Panc1 (cell line): ENCODE measurements around the gene EED. TPM values are rescaled to one million over a fixed set of nuclear protein-coding genes. Genes with fewer than 3 reads are reported as not detected.

Source experiments
- ATAC-seq: fragments of 200-7000 bp; cut with Tn5 transposase; 2 replicates; pipeline ENCODE4 v1.9.1; 2020; ENCODE audit warnings: mild to moderate bottlenecking, moderate library complexity
- BruUV-seq: library from RNA; stranded (reverse); fragments of 400-500 nt; replicated peaks from 2 replicates; lab custom pipeline; 2021; lab: Mats Ljungman, UMichigan
- CTCF ChIA-PET: fragments of 300-600 bp; sonication (Branson Sonifier 250); formaldehyde crosslinking; loops from one replicate; lab custom pipeline; 2022; ENCODE audit warnings: antibody characterized with exemption; lab: Charles Lee
- POLR2A ChIA-PET: fragments of 300-600 bp; sonication (Branson Sonifier 250); formaldehyde crosslinking; loops from one replicate; lab custom pipeline; 2022; ENCODE audit warnings: antibody characterized with exemption; lab: Charles Lee
- DNase-seq: peaks from one replicate; pipeline ENCODE4 v3.0.0-alpha.2; 2010; ENCODE audit warnings: low read depth, low spot score
- H3K27ac ChIP-seq: 2 replicates; pipeline ENCODE4 v1.5.1; 2011; ENCODE audit warnings: mild to moderate bottlenecking, low read length, inconsistent platforms
- H3K27me3 ChIP-seq: fragments of 200-500 bp; sonication (Bioruptor generic); 2 replicates; pipeline ENCODE4 v1.6.0; 2014; ENCODE audit warnings: low read length, inconsistent platforms; ENCODE audit not compliant: control insufficient read depth, insufficient read depth
- H3K36me3 ChIP-seq: fragments of 200-500 bp; sonication (Bioruptor generic); 2 replicates; pipeline ENCODE4 v1.5.1; 2014; ENCODE audit warnings: inconsistent platforms, mild to moderate bottlenecking, low read length, moderate library complexity; ENCODE audit not compliant: control insufficient read depth, insufficient read depth
- H3K4me1 ChIP-seq: 2 replicates; pipeline ENCODE4 v1.5.1; 2011; ENCODE audit warnings: inconsistent platforms, mild to moderate bottlenecking, low read length, moderate library complexity; ENCODE audit not compliant: control insufficient read depth, insufficient read depth
- H3K4me3 ChIP-seq, 2 experiments: 2 replicates each; pipeline ENCODE4 v1.5.1; 2011 to 2012; ENCODE audit warnings: low read depth in 2 of 2, low read length in 2 of 2, mild to moderate bottlenecking in 2 of 2, inconsistent platforms in 1 of 2, moderate library complexity in 1 of 2
- H3K9me3 ChIP-seq: fragments of 200-500 bp; sonication (Bioruptor generic); 2 replicates; pipeline ENCODE4 v1.5.1; 2014; ENCODE audit warnings: low read depth, mild to moderate bottlenecking, inconsistent platforms, low read length, moderate library complexity; ENCODE audit not compliant: control insufficient read depth, insufficient read depth
- CTCF ChIP-seq: fragments of 450-650 bp; IDR thresholded peaks from 2 replicates; pipeline ENCODE4 v1.5.1; 2017; ENCODE audit warnings: mild to moderate bottlenecking
- POLR2AphosphoS5 ChIP-seq: IDR thresholded peaks from 2 replicates; pipeline ENCODE4 v1.6.1; 2012; ENCODE audit warnings: mild to moderate bottlenecking, low read depth, low read length, moderate library complexity
- REST ChIP-seq, 2 experiments: IDR thresholded peaks; 2 replicates each; pipeline ENCODE4 v1.6.1; 2011 to 2012; ENCODE audit warnings: low read depth in 2 of 2, control low read depth in 1 of 2, low read length in 1 of 2, mild to moderate bottlenecking in 1 of 2, moderate library complexity in 1 of 2; ENCODE audit not compliant: insufficient read depth in 1 of 2
- SIN3A ChIP-seq: IDR thresholded peaks from 2 replicates; pipeline ENCODE4 v1.6.1; 2012; ENCODE audit warnings: low read depth, mild to moderate bottlenecking, low read length, moderate library complexity, borderline replicate concordance; ENCODE audit not compliant: insufficient read depth
- TCF7L2 ChIP-seq: IDR thresholded peaks from 2 replicates; pipeline ENCODE4 v1.6.1; 2011; ENCODE audit warnings: mild to moderate bottlenecking, low read depth, low read length, inconsistent platforms
- in situ Hi-C: cut with HindIII; loops from 2 replicates; pipeline ENCODE4 v1.10.0; 2016; ENCODE audit warnings: low sequenced_read_pairs, low pct_unique_long_range_greater_than_20kb
- intact Hi-C: fragments of 100-400 bp; cut with micrococcal nuclease; formaldehyde crosslinking; loops from one replicate; pipeline ENCODE4 v1.10.0; 2022; ENCODE audit not compliant: unreplicated experiment
- total RNA-seq: library from RNA; stranded (reverse); gene quantifications from one replicate; pipeline ENCODE4 v1.2.1, GENCODE V29; 2021; ENCODE audit not compliant: unreplicated experiment

The EED gene
- total RNA-seq, 1 experiment from 2014 or later: 29.0 TPM

- Histone ChIP-seq H3K4me3 (no peak overlapping the region), H3K36me3 (peaks cover 12% of the 10 kb centered on the region), H3K27ac (no peak overlapping the region), H3K9me3 (no peaks in the 10 kb centered on the region), H3K27me3 (no peaks in the 10 kb centered on the region), H3K4me1 (no peaks in the 10 kb centered on the region)
- ATAC-seq (no peak), DNase-seq (no peak)
- TF ChIP-seq CTCF: no peak
- no peak for TF ChIP-seq POLR2AphosphoS5
- no peak for TF ChIP-seq SIN3A
- no peak for TF ChIP-seq TCF7L2
- TF ChIP-seq REST (IDR thresholded peaks at IDR 0.05; ENCODE audit: insufficient read depth in 1 of 2, low read depth in 2 of 2, low read length in 1 of 2): no peak
- in situ Hi-C loops: no loop called here
- intact Hi-C loops: no loop called here
- POLR2A ChIA-PET: no interaction called here
- CTCF ChIA-PET: no interaction called here
- no TSS peak for BruUV-seq
Measured at GRCh38 chr11:86265194-86265593, 20.6 kb downstream of the EED start.

- no peak for TF ChIP-seq SIN3A
- no peak for TF ChIP-seq TCF7L2
- no peak for TF ChIP-seq POLR2AphosphoS5
- TF ChIP-seq CTCF: no peak
- no peak for TF ChIP-seq REST (IDR thresholded peaks at IDR 0.05; ENCODE audit: insufficient read depth in 1 of 2, low read depth in 2 of 2, low read length in 1 of 2)
- intact Hi-C loops: no loop called here
- in situ Hi-C loops: no loop called here
- no TSS peak for BruUV-seq
- no peak for ATAC-seq
- ChIA-PET POLR2A (interaction anchor here (0.7 kb wide), 1 partner anchor 30 kb away, joined by 7 read pairs; no protein-coding TSS in a partner anchor), CTCF (no interaction called here)
- Histone ChIP-seq H3K4me3 (no peak overlapping the region), H3K36me3 (peaks cover 9% of the 10 kb centered on the region; the same call in 1 of the 2 replicates), H3K27me3 (no peaks in the 10 kb centered on the region), H3K4me1 (no peaks in the 10 kb centered on the region), H3K9me3 (no peaks in the 10 kb centered on the region), H3K27ac (no peak overlapping the region)
- DNase-seq: no peak
Measured at GRCh38 chr11:86269645-86270044, 25.1 kb downstream of the EED start.
